Immature natural killer cell (primary cell): ENCODE results near the gene CALML3. TPM values are rescaled to one million over a fixed set of nuclear protein-coding genes. Genes with fewer than 3 reads are reported as not detected.

Experiments
- DNase-seq, 3 donors: peaks; one replicate each; pipeline ENCODE4 v3.0.0; 2022; ENCODE audit warnings: mixed read lengths in 1 of 3
- H3K27ac Mint-ChIP-seq, 6 donors: one replicate each; pipeline ENCODE4 v1.8.0; 2020; ENCODE audit warnings: mixed read lengths in 6 of 6, mild to moderate bottlenecking in 5 of 6, inconsistent platforms in 4 of 6, moderate library complexity in 3 of 6
- H3K27me3 Mint-ChIP-seq, 3 donors: one replicate each; pipeline ENCODE4 v1.8.0; 2020 to 2021; ENCODE audit warnings: low read depth in 3 of 3, mild to moderate bottlenecking in 3 of 3, mixed read lengths in 3 of 3, moderate library complexity in 3 of 3, inconsistent platforms in 1 of 3
- H3K36me3 Mint-ChIP-seq, 3 donors: one replicate each; pipeline ENCODE4 v1.8.0; 2020; ENCODE audit warnings: mixed read lengths in 3 of 3, inconsistent platforms in 2 of 3, mild to moderate bottlenecking in 2 of 3
- H3K4me1 Mint-ChIP-seq, 2 donors: one replicate each; pipeline ENCODE4 v1.8.0; 2020; ENCODE audit warnings: inconsistent platforms in 2 of 2, mild to moderate bottlenecking in 2 of 2, mixed read lengths in 2 of 2, moderate library complexity in 1 of 2
- H3K4me3 Mint-ChIP-seq, 5 donors: one replicate each; pipeline ENCODE4 v1.8.0; 2020; ENCODE audit warnings: mild to moderate bottlenecking in 5 of 5, mixed read lengths in 5 of 5, inconsistent platforms in 3 of 5, moderate library complexity in 3 of 5
- H3K9me3 Mint-ChIP-seq, 6 donors: one replicate each; pipeline ENCODE4 v1.8.0; 2020; ENCODE audit warnings: mild to moderate bottlenecking in 6 of 6, mixed read lengths in 6 of 6, inconsistent platforms in 4 of 6, moderate library complexity in 3 of 6
- polyA plus RNA-seq, 3 donors: library from polyadenylated mRNA; unstranded; fragments of 300-500 nt; fragmentation: Illumina TruSeq; gene quantifications; one replicate each; pipeline ENCODE4 v1.2.3, GENCODE V29; 2021

The CALML3 gene
- polyA plus RNA-seq, 3 donors from 2014 or later: not detected

DNA sequence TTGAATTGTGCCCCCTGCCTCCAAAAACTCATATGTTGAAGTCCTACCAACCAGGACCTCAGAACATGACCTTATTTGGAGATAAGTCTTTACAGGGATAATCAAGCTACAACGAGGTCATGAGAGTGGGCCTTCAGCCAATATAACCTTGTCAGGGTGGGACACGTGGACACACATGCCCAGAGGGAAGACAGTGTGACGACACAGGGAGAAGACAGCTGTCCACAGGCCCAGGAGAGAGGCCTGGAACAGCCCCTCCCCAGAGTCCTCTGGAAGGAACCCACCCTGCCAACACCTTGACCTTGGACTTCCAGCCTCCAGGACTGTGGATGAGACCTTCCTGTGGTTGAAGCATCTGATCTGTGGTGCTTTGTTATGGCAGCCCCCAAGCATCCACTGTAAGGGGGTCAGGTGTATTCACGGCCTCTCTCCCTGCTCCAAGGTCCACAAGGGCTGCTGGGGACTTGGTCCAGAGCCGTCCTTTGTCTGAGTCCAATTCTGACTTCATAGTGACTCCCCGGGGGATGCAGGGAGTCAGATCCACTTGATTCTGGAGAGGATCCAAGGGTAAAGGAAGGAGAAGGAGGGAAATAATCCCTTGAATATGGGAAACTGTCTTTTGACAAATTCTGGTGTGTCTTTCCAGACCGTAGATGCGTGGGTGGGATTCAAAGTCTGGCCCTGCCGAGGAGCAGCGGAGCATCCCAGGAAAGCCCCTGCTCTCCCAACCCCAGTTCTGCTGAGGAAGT lies 7.0 kb downstream of the CALML3 start:
- peaks cover 0 to 9% (median 3%) of the 10 kb centered on the region in 3 donors for H3K27me3 Mint-ChIP-seq
- no peak overlapping the region for H3K4me3 Mint-ChIP-seq
- H3K4me1 Mint-ChIP-seq: no peaks in the 10 kb centered on the region
- no peak overlapping the region for H3K27ac Mint-ChIP-seq
- no peaks in the 10 kb centered on the region for H3K9me3 Mint-ChIP-seq
- H3K36me3 Mint-ChIP-seq: no peaks in the 10 kb centered on the region
- no peak for DNase-seq

GRCh38 chr10:5532307-5532605 lies 7.5 kb downstream of the CALML3 start:
- no peaks in the 10 kb centered on the region for H3K36me3 Mint-ChIP-seq
- no peaks in the 10 kb centered on the region for H3K4me1 Mint-ChIP-seq
- DNase-seq: no peak
- peaks cover 0 to 9% (median 3%) of the 10 kb centered on the region in 3 donors for H3K27me3 Mint-ChIP-seq
- H3K4me3 Mint-ChIP-seq: no peak overlapping the region
- H3K9me3 Mint-ChIP-seq: no peaks in the 10 kb centered on the region
- H3K27ac Mint-ChIP-seq: no peak overlapping the region

- DNase-seq: no peak
- no peaks in the 10 kb centered on the region for H3K9me3 Mint-ChIP-seq
- no peak overlapping the region for H3K4me3 Mint-ChIP-seq
- no peak overlapping the region for H3K27ac Mint-ChIP-seq
- no peaks in the 10 kb centered on the region for H3K4me1 Mint-ChIP-seq
- H3K36me3 Mint-ChIP-seq: no peaks in the 10 kb centered on the region
- H3K27me3 Mint-ChIP-seq: peaks cover 0 to 9% (median 3%) of the 10 kb centered on the region in 3 donors
These were observed 7.9 kb downstream of the CALML3 start for GRCh38 chr10:5532618-5533097.

DNA sequence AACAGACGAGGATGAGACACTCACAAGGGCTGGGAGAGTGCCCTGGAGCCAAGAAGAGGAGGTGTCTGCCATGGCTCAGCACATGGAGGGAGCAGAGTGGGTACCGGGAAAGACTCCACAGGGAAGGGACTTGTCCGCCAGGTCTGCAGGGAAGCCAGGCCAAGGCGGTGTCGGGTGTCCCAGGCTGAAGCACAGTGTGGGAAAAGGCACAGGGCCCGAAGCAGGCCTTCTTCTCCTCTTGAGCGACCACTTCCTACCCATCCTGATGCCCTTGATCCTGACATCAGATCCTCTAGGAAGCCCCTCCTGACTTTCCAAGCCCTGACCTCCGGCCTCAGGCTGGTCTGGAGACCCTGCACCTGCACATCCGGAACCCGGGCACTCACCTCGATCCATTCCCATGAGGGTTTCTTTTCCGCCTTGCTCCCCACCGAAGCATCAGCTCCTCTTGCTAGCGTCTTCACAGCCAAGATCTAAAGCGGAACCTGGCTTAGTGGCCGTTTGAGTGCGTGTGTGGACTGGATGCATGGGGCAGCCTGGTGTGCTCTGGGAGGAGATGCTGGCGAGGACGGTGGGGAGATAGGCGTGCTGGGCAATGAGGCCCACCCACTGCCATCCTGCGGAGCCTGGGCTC lies 8.5 kb downstream of the CALML3 start:
- Mint-ChIP-seq H3K36me3 (peaks cover 0 to 4% (median 0%) of the 10 kb centered on the region in 3 donors), H3K27ac (no peak overlapping the region), H3K9me3 (no peaks in the 10 kb centered on the region), H3K4me1 (no peaks in the 10 kb centered on the region), H3K4me3 (no peak overlapping the region), H3K27me3 (peaks cover 2 to 9% (median 3%) of the 10 kb centered on the region in 3 donors)
- DNase-seq: no peak

DNA sequence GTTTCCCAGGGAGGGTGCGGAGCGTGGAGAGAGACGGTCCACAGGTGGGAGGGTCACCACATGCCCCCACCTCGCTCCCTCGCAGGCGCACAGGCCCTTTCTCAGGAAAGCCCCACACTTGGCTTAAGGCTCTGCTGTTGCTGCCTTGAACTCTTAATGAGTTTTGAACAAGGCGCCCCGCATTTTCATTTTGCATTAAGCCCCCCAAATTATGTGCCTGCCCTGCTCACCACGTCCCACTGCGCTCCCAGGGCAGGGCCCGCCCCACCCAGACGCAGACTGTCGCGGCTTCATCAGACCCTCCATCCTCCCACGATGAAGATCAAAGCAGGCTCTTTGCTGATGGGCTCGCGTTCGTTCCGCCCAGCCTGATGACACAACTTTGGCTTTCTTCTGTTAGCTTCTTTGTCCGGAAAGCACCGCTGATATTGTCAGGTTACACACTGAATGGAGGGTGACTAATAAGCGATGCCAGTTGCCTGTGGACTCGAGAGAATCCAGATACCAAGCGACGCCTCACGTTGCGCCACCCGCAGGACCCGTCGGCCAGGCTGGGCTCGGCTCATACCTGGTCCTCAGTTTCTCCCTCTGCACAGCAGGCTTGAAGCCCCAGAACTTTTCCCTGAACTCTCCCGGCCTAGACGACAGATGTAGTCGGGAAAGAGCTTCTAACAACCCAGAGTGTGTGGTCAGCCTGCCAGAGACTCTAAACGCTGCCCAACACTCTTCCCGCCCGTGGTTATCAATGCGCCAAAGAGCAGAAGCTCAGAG lies 9.5 kb downstream of the CALML3 start:
- peaks cover 0 to 4% (median 0%) of the 10 kb centered on the region in 3 donors for H3K36me3 Mint-ChIP-seq
- no peaks in the 10 kb centered on the region for H3K4me1 Mint-ChIP-seq
- no peak overlapping the region for H3K4me3 Mint-ChIP-seq
- no peaks in the 10 kb centered on the region for H3K9me3 Mint-ChIP-seq
- DNase-seq: no peak
- no peak overlapping the region for H3K27ac Mint-ChIP-seq
- H3K27me3 Mint-ChIP-seq: peaks cover 0 to 4% (median 2%) of the 10 kb centered on the region in 3 donors

GRCh38 chr10:5534880-5535856 lies 10.4 kb downstream of the CALML3 start:
- Mint-ChIP-seq H3K27me3 (peaks cover 0 to 4% (median 2%) of the 10 kb centered on the region in 3 donors), H3K27ac (no peak overlapping the region)

GRCh38 chr10:5536486-5537081 lies 11.8 kb downstream of the CALML3 start:
- H3K36me3 Mint-ChIP-seq: peaks cover 0 to 4% (median 0%) of the 10 kb centered on the region in 3 donors
- H3K4me3 Mint-ChIP-seq: no peak overlapping the region
- peaks cover 0 to 8% (median 5%) of the 10 kb centered on the region in 3 donors for H3K27me3 Mint-ChIP-seq
- DNase-seq: no peak
- H3K9me3 Mint-ChIP-seq: peaks cover 0 to 2% (median 0%) of the 10 kb centered on the region in 6 donors
- H3K27ac Mint-ChIP-seq: no peak overlapping the region
- H3K4me1 Mint-ChIP-seq: no peaks in the 10 kb centered on the region

More at GRCh38 chr10:5534880-5535856, 10.4 kb downstream of the CALML3 start:
- DNase-seq: no peak
- Mint-ChIP-seq H3K4me3 (no peak overlapping the region), H3K9me3 (peaks cover 0 to 2% (median 0%) of the 10 kb centered on the region in 6 donors), H3K4me1 (no peaks in the 10 kb centered on the region), H3K36me3 (peaks cover 0 to 4% (median 0%) of the 10 kb centered on the region in 3 donors)

DNA sequence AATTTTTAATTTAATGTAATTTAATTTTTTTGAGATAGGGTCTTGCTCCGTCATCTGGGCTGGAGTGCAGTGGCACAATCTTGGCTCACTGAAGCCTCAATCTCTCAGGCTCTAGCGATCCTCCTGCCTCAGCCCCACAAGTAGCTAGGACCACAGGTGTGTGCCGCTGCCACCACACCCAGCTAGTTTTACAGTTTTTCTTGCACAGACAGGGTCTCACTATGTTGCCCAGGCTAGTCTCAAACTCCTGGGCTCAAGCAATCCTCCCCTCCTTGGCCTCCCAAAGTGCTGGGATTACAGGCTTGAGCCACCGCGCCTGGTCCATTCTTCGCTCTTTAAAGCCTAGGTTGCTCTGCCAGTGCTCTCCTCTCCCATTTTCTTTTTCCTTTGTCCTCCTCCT lies 12.9 kb downstream of the CALML3 start:
- H3K27me3 Mint-ChIP-seq: peaks cover 2 to 8% (median 7%) of the 10 kb centered on the region in 3 donors
- H3K27ac Mint-ChIP-seq: no peak overlapping the region
- H3K36me3 Mint-ChIP-seq: peaks cover 0 to 4% (median 4%) of the 10 kb centered on the region in 3 donors
- no peak overlapping the region for H3K4me3 Mint-ChIP-seq
- DNase-seq: no peak
- no peaks in the 10 kb centered on the region for H3K4me1 Mint-ChIP-seq
- peaks cover 2 to 7% (median 5%) of the 10 kb centered on the region in 6 donors for H3K9me3 Mint-ChIP-seq

- no peak for DNase-seq
- peaks cover 2 to 7% (median 5%) of the 10 kb centered on the region in 6 donors for H3K9me3 Mint-ChIP-seq
- H3K4me1 Mint-ChIP-seq: no peaks in the 10 kb centered on the region
- no peak overlapping the region for H3K4me3 Mint-ChIP-seq
- peak overlapping the region in 1 of 6 donors; percentile 56 for H3K27ac Mint-ChIP-seq
- H3K36me3 Mint-ChIP-seq: peaks cover 0 to 4% (median 4%) of the 10 kb centered on the region in 3 donors
- H3K27me3 Mint-ChIP-seq: peaks cover 2 to 8% (median 7%) of the 10 kb centered on the region in 3 donors
These were observed 13.7 kb downstream of the CALML3 start for GRCh38 chr10:5538446-5538845.

GRCh38 chr10:5538892-5539651 lies 14.3 kb downstream of the CALML3 start:
- peak overlapping the region in 1 of 6 donors; percentile 56 for H3K27ac Mint-ChIP-seq
- peaks cover 2 to 10% (median 6%) of the 10 kb centered on the region in 6 donors for H3K9me3 Mint-ChIP-seq
- H3K27me3 Mint-ChIP-seq: peaks cover 2 to 10% (median 7%) of the 10 kb centered on the region in 3 donors
- no peaks in the 10 kb centered on the region for H3K4me1 Mint-ChIP-seq
- H3K4me3 Mint-ChIP-seq: no peak overlapping the region
- no peak for DNase-seq
- H3K36me3 Mint-ChIP-seq: peaks cover 0 to 4% (median 4%) of the 10 kb centered on the region in 3 donors

DNA sequence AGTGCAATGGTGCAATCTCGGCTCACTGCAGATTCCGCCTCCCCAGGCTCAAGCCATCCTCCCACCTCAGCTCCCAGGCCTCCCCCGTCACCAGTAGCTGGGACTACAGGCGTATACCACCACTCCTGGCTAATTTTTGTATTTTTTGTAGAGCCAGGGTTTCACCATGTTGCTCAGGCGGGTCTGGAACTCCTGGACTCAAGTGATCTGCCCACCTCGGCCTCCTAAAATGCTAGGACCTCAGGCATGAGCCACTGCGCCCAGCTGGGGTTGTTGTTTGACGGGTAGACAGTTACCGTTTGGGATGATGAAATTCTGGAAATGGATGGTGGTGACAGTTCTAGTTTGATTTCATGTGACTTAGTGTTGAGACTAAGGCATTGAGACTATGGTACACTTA lies 15.3 kb downstream of the CALML3 start:
- peaks cover 0 to 4% (median 4%) of the 10 kb centered on the region in 3 donors for H3K36me3 Mint-ChIP-seq

DNA sequence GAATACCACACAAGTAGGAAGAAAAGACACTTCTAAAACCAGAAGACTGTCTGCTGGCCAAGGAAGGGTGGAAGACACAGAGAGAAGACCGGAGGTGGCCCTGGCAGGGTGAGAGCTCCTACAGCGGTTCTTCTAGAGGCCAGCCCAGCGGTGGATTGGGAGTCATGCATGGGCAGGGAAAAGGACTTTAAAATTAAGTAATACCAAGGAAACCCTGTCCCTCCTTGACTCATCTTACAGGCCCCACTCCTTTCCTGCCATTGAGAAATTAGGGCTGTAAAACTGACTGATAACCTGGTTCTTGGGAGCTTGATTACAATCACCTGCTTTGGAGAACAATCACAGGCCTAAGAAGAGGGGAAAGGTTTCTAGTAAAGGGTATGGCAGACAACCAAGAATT lies 16.1 kb downstream of the CALML3 start:
- Mint-ChIP-seq H3K27ac (no peak overlapping the region), H3K4me3 (no peak overlapping the region), H3K27me3 (peaks cover 2 to 12% (median 5%) of the 10 kb centered on the region in 3 donors), H3K4me1 (no peaks in the 10 kb centered on the region), H3K36me3 (peaks cover 0 to 4% (median 4%) of the 10 kb centered on the region in 3 donors), H3K9me3 (peaks cover 2 to 10% (median 6%) of the 10 kb centered on the region in 6 donors)
- no peak for DNase-seq

More for the DNA sequence above, 15.3 kb downstream of the CALML3 start:
- H3K27me3 Mint-ChIP-seq: peaks cover 2 to 12% (median 5%) of the 10 kb centered on the region in 3 donors
- no peak overlapping the region for H3K4me3 Mint-ChIP-seq
- no peak overlapping the region for H3K27ac Mint-ChIP-seq
- DNase-seq: no peak
- H3K4me1 Mint-ChIP-seq: no peaks in the 10 kb centered on the region
- H3K9me3 Mint-ChIP-seq: peaks cover 2 to 10% (median 6%) of the 10 kb centered on the region in 6 donors
